Liver (tissue), 9 donors: ENCODE measurements around the gene INPP5A. TPM values are rescaled to one million over a fixed set of nuclear protein-coding genes. Genes with fewer than 3 reads are reported as not detected.

Experiments used
- DNase-seq: peaks from one replicate; pipeline ENCODE4 v3.0.0-alpha.2; 2017; ENCODE audit warnings: low spot score
- H3K27ac ChIP-seq, 2 donors: one replicate each; pipeline ENCODE4 v1.7.0; 2013; ENCODE audit warnings: inconsistent platforms in 2 of 2, low read length in 2 of 2, control low read depth in 1 of 2, low read depth in 1 of 2, mild to moderate bottlenecking in 1 of 2
- H3K27me3 ChIP-seq, 4 donors: one replicate each; pipeline versions ENCODE4 v1.6.1 to v1.7.0; 2013; ENCODE audit warnings: low read length in 3 of 4, inconsistent platforms in 1 of 4, mild to moderate bottlenecking in 1 of 4, moderate library complexity in 1 of 4; ENCODE audit not compliant: control insufficient read depth in 4 of 4, insufficient read depth in 4 of 4
- H3K36me3 ChIP-seq, 4 donors: one replicate each; pipeline versions ENCODE4 v1.6.1 to v1.7.0; 2013; ENCODE audit warnings: low read length in 3 of 4, mild to moderate bottlenecking in 3 of 4, low read depth in 1 of 4, moderate library complexity in 1 of 4; ENCODE audit not compliant: control insufficient read depth in 4 of 4, insufficient read depth in 3 of 4
- H3K4me1 ChIP-seq, 4 donors: one replicate each; pipeline versions ENCODE4 v1.6.1 to v1.7.0; 2013; ENCODE audit warnings: low read length in 3 of 4, mild to moderate bottlenecking in 3 of 4, moderate library complexity in 1 of 4; ENCODE audit not compliant: control insufficient read depth in 4 of 4, insufficient read depth in 4 of 4
- H3K4me3 ChIP-seq, 3 donors: one replicate each; pipeline versions ENCODE4 v1.6.1 to v1.7.0; 2013; ENCODE audit warnings: low read length in 3 of 3, control low read depth in 1 of 3, low read depth in 1 of 3, mild to moderate bottlenecking in 1 of 3
- H3K9ac ChIP-seq, 2 donors: one replicate each; pipeline ENCODE4 v1.7.0; 2013; ENCODE audit warnings: low read length in 2 of 2, mild to moderate bottlenecking in 2 of 2, moderate library complexity in 2 of 2, control low read depth in 1 of 2, low read depth in 1 of 2
- H3K9me3 ChIP-seq, 4 donors: one replicate each; pipeline versions ENCODE4 v1.6.1 to v1.7.0; 2013; ENCODE audit warnings: low read length in 3 of 4; ENCODE audit not compliant: control insufficient read depth in 4 of 4
- CTCF ChIP-seq: fragments of 150-350 bp; IDR thresholded peaks from 2 replicates; pipeline ENCODE4 v1.5.1; 2017; ENCODE audit warnings: improper control_type of control experiment, low read depth, low read length; ENCODE audit not compliant: missing input control
- EGR1 ChIP-seq, 2 donors: IDR thresholded peaks; 2 replicates each; pipeline ENCODE4 v1.6.1; 2016 to 2018; ENCODE audit warnings: antibody characterized with exemption in 2 of 2, low read depth in 2 of 2
- FOXA1 ChIP-seq: IDR thresholded peaks from 2 replicates; pipeline ENCODE4 v1.6.1; 2016; ENCODE audit warnings: antibody characterized with exemption
- FOXA2 ChIP-seq: IDR thresholded peaks from 2 replicates; pipeline ENCODE4 v1.6.1; 2016; ENCODE audit warnings: antibody characterized with exemption
- GABPA ChIP-seq, 2 donors: IDR thresholded peaks in 1 of 2; conservative IDR thresholded peaks in 1 of 2; 2 replicates each; pipeline ENCODE4 v1.6.1; 2016; ENCODE audit warnings: antibody characterized with exemption in 2 of 2, mild to moderate bottlenecking in 1 of 2, moderate library complexity in 1 of 2
- HNF4A ChIP-seq, 2 donors: conservative IDR thresholded peaks; 2 replicates each; pipeline ENCODE4 v1.6.1; 2016; ENCODE audit warnings: antibody characterized with exemption in 2 of 2, mild to moderate bottlenecking in 2 of 2
- HNF4G ChIP-seq: IDR thresholded peaks from 2 replicates; pipeline ENCODE4 v1.6.1; 2016; ENCODE audit warnings: antibody characterized with exemption
- JUND ChIP-seq, 2 donors: IDR thresholded peaks; 2 replicates each; pipeline ENCODE4 v1.6.1; 2016; ENCODE audit warnings: antibody characterized with exemption in 2 of 2
- NR2F2 ChIP-seq: IDR thresholded peaks from 2 replicates; pipeline ENCODE4 v1.6.1; 2016; ENCODE audit warnings: antibody characterized with exemption
- RAD21 ChIP-seq, 2 donors: IDR thresholded peaks; 2 replicates each; pipeline ENCODE4 v1.6.1; 2016; ENCODE audit warnings: antibody characterized with exemption in 2 of 2, mild to moderate bottlenecking in 2 of 2
- REST ChIP-seq: IDR thresholded peaks from 2 replicates; pipeline ENCODE4 v1.6.1; 2016; ENCODE audit warnings: antibody characterized with exemption, mild to moderate bottlenecking
- TAF1 ChIP-seq: conservative IDR thresholded peaks from 2 replicates; pipeline ENCODE4 v1.6.1; 2016; ENCODE audit warnings: antibody characterized with exemption, mild to moderate bottlenecking
- YY1 ChIP-seq: IDR thresholded peaks from 2 replicates; pipeline ENCODE4 v1.6.1; 2016; ENCODE audit warnings: antibody characterized with exemption, mild to moderate bottlenecking
- WGBS: extraction: QIAGEN DNeasy Blood & Tissue Kit; methylation state at CpG from one replicate; pipeline ENCODE4 v1.1.7; 2013; 5-methylcytosine and 5-hydroxymethylcytosine counted together
- polyA plus RNA-seq, 2 donors: library from polyadenylated mRNA; stranded (reverse) in 1 of 2; unstranded in 1 of 2; fragments of 200-250 nt in 1 of 2; fragments of >200 nt in 1 of 2; fragmentation: Nextera tagmentation in 1 of 2; extraction: Ambion mirVana in 1 of 2; gene quantifications; one replicate each; pipeline versions ENCODE4 v1.2.1 to v1.2.3, GENCODE V29; 2013 to 2015
- total RNA-seq, 2 donors: library from RNA; depleted of rRNA; stranded (reverse); fragments of >200 nt; gene quantifications; one replicate each; pipeline ENCODE4 v1.2.3, GENCODE V29; 2014
- TF ChIP-seq, protein P1 (sequence below): IDR thresholded peaks from 2 replicates; pipeline ENCODE4 v1.6.1; 2016; ENCODE audit warnings: antibody characterized with exemption
- TF ChIP-seq, protein P2 (sequence below): IDR thresholded peaks from 2 replicates; pipeline ENCODE4 v1.6.1; 2016; ENCODE audit warnings: antibody characterized with exemption
- TF ChIP-seq, protein P3 (sequence below): IDR thresholded peaks from 2 replicates; pipeline ENCODE4 v1.6.1; 2016; ENCODE audit warnings: antibody characterized with exemption
- donor health status: healthy.
- donor health status: healthy.
- donor health status: healthy.
- donor health status: healthy.
- donor health status: healthy.

INPP5A gene
- total and polyA plus RNA-seq, 4 donors = 4.3 to 26.5 (median 10.9) TPM

GRCh38 chr10:132497063-132497680, 40.4 kb upstream of the INPP5A start (continued):
- TF ChIP-seq, protein P1, sequence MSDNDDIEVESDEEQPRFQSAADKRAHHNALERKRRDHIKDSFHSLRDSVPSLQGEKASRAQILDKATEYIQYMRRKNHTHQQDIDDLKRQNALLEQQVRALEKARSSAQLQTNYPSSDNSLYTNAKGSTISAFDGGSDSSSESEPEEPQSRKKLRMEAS = no peak
- TF ChIP-seq TAF1 (no peak), CTCF (no peak), FOXA1 (no peak)

DNA sequence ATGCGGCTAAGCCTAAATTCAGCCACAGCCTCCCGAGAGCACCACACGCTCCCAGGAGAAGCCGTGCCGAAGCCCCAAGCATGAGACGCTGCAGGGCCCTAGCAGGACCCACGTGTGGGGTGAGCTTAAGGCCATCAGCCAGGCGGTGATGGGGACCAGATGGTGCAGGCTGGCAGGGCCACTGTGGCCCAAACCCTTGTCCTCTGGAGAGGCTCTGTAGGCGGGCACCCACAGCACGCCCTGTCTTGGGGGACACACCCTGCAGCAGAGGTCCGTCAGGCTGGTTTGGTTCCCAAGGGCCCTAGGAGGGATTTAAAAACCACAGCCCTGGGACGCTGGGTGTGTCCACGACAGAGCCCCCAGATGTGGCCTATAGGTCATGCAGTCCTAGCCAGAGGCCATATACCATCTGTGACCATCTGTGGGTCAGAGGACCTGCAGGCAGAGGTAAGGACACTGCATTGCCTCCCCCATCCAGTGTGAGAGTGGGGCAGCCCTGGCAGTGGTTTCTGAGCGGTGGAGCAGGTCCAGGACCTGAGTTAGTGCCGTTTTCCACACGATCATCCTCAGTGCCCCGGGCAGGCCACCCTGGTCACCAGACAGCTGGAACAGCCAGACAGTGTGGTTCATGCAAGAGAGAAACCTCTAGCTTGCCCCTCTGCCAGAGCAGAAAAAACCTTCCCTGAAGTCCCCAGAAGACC, 39.6 kb upstream of the INPP5A start:
- Histone ChIP-seq H3K27me3 (no peaks in the 10 kb centered on the region), H3K9ac (no peak overlapping the region), H3K4me1 (no peaks in the 10 kb centered on the region), H3K27ac (no peak overlapping the region), H3K36me3 (no peaks in the 10 kb centered on the region), H3K9me3 (no peaks in the 10 kb centered on the region), H3K4me3 (no peak overlapping the region)
- TF ChIP-seq JUND (IDR thresholded peaks at IDR 0.05) (no peak), TAF1 (no peak), RAD21 (IDR thresholded peaks at IDR 0.05) (no peak), YY1 (no peak), NR2F2 (no peak), REST (no peak), HNF4A (conservative IDR thresholded peaks at IDR 0.05) (no peak), FOXA2 (no peak), FOXA1 (no peak), HNF4G (no peak), CTCF (no peak), GABPA (IDR thresholded peaks at IDR 0.05 in 1 of 2, conservative IDR thresholded peaks at IDR 0.05 in 1 of 2) (no peak), EGR1 (IDR thresholded peaks at IDR 0.05; ENCODE audit: low read depth in 2 of 2) (no peak)
- TF ChIP-seq, protein P2, sequence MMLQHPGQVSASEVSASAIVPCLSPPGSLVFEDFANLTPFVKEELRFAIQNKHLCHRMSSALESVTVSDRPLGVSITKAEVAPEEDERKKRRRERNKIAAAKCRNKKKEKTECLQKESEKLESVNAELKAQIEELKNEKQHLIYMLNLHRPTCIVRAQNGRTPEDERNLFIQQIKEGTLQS = no peak
- TF ChIP-seq, protein P1 = no peak
- TF ChIP-seq, protein P3, sequence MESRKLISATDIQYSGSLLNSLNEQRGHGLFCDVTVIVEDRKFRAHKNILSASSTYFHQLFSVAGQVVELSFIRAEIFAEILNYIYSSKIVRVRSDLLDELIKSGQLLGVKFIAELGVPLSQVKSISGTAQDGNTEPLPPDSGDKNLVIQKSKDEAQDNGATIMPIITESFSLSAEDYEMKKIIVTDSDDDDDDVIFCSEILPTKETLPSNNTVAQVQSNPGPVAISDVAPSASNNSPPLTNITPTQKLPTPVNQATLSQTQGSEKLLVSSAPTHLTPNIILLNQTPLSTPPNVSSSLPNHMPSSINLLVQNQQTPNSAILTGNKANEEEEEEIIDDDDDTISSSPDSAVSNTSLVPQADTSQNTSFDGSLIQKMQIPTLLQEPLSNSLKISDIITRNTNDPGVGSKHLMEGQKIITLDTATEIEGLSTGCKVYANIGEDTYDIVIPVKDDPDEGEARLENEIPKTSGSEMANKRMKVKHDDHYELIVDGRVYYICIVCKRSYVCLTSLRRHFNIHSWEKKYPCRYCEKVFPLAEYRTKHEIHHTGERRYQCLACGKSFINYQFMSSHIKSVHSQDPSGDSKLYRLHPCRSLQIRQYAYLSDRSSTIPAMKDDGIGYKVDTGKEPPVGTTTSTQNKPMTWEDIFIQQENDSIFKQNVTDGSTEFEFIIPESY = no peak
- no peak for DNase-seq
- WGBS = 90% methylated on average over 17 of the region's 17 CpGs
